Chondrocyte (in vitro differentiated cells): ENCODE data around the gene SLC27A1. TPM values are rescaled to one million over a fixed set of nuclear protein-coding genes. Genes with fewer than 3 reads are reported as not detected.
"Not testable (repeated sequence)": the region's sequence is repeated elsewhere in the genome, so short reads cannot be mapped to it uniquely, and the experiment has no call there.

Source experiments
- DNase-seq: peaks from one replicate; pipeline ENCODE4 v3.0.0; 2021; ENCODE audit warnings: mixed read lengths, low spot score
- H3K27ac Mint-ChIP-seq: one replicate; pipeline ENCODE4 v1.8.0; 2021; ENCODE audit warnings: mild to moderate bottlenecking, moderate library complexity, mixed read lengths; ENCODE audit not compliant: unreplicated experiment
- H3K27me3 Mint-ChIP-seq: 2 replicates; pipeline ENCODE4 v1.8.0; 2021; ENCODE audit warnings: low read depth, mixed read lengths
- H3K36me3 Mint-ChIP-seq: 2 replicates; pipeline ENCODE4 v1.8.0; 2021; ENCODE audit warnings: low read depth, mixed read lengths
- H3K4me1 Mint-ChIP-seq: 2 replicates; pipeline ENCODE4 v1.8.0; 2021; ENCODE audit warnings: low read depth, mild to moderate bottlenecking, mixed read lengths
- H3K4me3 Mint-ChIP-seq: one replicate; pipeline ENCODE4 v1.8.0; 2021; ENCODE audit warnings: mild to moderate bottlenecking, moderate library complexity, mixed read lengths; ENCODE audit not compliant: unreplicated experiment
- H3K9me3 Mint-ChIP-seq: 2 replicates; pipeline ENCODE4 v1.8.0; 2021; ENCODE audit warnings: low read depth, mixed read lengths
- total RNA-seq: library from RNA; stranded (reverse); gene quantifications from 3 replicates; pipeline ENCODE4 v1.2.1, GENCODE V29; 2021
- TF ChIP-seq, protein P1 (sequence below): fragments of 200-600 bp; sonication (generic); IDR thresholded peaks from 2 replicates; pipeline ENCODE4 v1.5.0; 2021; ENCODE audit warnings: antibody characterized with exemption, mild to moderate bottlenecking, moderate library complexity

SLC27A1 gene
- total RNA-seq, 1 donor from 2014 or later: 6.8 TPM

DNA sequence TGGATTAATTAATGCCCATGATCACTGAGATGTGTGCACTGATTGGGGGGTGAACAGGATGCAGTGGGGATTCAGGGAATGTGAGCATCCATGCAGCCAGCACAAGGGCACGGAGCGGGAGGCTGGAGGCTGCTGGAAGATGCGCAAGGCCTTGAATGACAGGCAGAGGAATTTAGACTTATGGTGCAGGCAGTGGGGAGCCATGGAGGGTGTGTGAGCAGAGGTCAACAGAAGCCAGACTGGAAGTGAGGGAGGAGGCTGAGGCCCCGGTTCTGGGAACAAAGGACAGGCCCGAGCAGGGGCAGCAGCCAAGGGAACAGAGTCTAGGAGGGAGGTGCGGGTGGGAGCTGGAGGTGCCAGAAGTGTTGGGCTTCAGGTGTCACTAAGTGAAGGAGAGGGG, 77.8 kb downstream of the SLC27A1 start:
- Mint-ChIP-seq H3K4me1 (peaks cover 2% of the 10 kb centered on the region), H3K27me3 (no peaks in the 10 kb centered on the region), H3K4me3 (no peak overlapping the region), H3K36me3 (no peaks in the 10 kb centered on the region), H3K9me3 (no peaks in the 10 kb centered on the region), H3K27ac (no peak overlapping the region)
- no peak for DNase-seq
- TF ChIP-seq, protein P1, sequence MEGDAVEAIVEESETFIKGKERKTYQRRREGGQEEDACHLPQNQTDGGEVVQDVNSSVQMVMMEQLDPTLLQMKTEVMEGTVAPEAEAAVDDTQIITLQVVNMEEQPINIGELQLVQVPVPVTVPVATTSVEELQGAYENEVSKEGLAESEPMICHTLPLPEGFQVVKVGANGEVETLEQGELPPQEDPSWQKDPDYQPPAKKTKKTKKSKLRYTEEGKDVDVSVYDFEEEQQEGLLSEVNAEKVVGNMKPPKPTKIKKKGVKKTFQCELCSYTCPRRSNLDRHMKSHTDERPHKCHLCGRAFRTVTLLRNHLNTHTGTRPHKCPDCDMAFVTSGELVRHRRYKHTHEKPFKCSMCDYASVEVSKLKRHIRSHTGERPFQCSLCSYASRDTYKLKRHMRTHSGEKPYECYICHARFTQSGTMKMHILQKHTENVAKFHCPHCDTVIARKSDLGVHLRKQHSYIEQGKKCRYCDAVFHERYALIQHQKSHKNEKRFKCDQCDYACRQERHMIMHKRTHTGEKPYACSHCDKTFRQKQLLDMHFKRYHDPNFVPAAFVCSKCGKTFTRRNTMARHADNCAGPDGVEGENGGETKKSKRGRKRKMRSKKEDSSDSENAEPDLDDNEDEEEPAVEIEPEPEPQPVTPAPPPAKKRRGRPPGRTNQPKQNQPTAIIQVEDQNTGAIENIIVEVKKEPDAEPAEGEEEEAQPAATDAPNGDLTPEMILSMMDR: no peak

DNA sequence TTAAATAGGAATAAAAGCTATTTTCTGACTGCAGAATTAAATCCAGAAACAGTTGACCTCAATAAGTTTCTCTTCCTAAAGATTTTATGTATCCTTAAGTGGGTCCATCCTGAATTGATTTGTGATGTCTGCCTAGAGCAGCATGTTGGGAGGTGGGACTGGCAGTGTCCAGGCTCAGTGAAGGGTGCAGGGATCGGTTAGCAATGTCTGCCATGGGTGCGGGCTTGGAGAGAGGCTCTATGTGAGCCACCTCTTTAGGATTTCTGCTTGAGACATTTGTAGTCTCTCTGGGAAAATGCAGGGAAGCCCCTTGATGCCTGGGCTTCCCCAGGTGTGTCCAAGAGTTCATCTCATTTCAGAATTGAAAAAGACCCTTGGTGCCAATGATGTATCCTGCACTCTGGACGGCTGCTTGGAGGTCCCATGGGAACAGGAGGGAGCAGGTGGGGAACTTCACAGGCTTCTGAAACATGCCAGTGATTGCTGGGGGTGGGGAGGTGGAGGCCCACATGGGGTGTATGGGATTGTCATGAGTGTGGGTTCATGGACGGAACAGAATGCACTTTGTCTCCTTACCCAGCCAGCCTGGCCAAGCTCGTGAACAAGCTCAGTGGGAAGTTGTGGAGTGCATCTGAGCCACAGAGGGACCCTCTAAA, 78.9 kb downstream of the SLC27A1 start:
- Mint-ChIP-seq H3K27ac (no peak overlapping the region), H3K27me3 (no peaks in the 10 kb centered on the region), H3K4me3 (no peak overlapping the region), H3K9me3 (no peaks in the 10 kb centered on the region), H3K4me1 (peaks cover 8% of the 10 kb centered on the region), H3K36me3 (no peaks in the 10 kb centered on the region)
- TF ChIP-seq, protein P1: no peak
- no peak for DNase-seq

DNA sequence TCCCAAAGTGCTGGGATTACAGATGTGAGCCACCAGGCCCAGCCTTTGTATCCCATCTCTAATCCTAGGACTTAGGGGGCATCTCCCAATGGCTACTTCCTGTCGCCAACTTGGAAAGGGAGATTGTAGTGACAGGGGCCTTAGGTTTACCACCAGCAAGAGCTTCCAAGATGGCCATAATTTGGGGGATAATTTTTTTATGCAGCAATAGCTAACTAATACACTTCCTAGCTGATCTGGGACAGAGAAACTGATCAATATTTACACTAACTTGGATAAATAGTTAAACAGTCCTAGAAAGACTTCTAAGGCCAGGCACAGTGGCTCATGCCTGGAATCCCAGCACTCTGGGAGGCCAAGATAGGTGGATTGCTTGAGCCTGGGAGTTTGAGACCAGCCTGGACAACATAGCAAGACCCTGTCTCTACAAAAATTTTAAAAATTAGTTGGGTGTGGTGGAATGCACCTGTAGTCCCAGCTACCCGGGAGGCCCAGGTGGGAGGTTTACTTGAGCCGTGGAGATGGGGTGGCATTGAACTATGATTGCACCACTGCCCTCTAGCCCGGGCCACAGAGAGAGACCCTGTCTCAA, 79.8 kb downstream of the SLC27A1 start:
- H3K4me3 Mint-ChIP-seq: no peak overlapping the region
- TF ChIP-seq, protein P1: no peak
- no peak overlapping the region for H3K27ac Mint-ChIP-seq
- DNase-seq: no peak
- H3K9me3 Mint-ChIP-seq: no peaks in the 10 kb centered on the region
- no peaks in the 10 kb centered on the region for H3K27me3 Mint-ChIP-seq
- H3K36me3 Mint-ChIP-seq: no peaks in the 10 kb centered on the region
- H3K4me1 Mint-ChIP-seq: peaks cover 12% of the 10 kb centered on the region

DNA sequence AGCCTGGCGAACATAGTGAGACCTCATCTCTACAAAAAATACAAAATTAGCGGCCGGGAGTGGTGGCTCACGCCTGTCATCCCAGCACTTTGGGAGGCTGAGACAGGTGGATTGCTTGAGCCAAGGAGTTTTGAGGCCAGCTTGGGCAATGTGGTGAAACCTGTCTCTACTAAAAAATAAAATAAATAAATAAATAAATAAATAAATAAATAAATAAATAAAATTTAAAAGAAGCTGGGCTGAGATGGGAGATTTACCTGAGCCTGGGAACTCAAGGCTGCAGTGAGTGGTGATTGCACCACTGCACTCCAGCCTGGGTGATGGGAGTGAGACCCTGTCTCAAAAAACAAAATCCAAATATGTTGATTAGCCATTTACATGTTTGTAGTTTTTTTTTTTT, 82.4 kb downstream of the SLC27A1 start:
- H3K4me3 Mint-ChIP-seq, H3K9me3 Mint-ChIP-seq, H3K27me3 Mint-ChIP-seq, H3K36me3 Mint-ChIP-seq, DNase-seq: not testable (repeated sequence)
- H3K27ac Mint-ChIP-seq: peak overlapping the region; percentile 92
- peaks cover 22% of the 10 kb centered on the region for H3K4me1 Mint-ChIP-seq

DNA sequence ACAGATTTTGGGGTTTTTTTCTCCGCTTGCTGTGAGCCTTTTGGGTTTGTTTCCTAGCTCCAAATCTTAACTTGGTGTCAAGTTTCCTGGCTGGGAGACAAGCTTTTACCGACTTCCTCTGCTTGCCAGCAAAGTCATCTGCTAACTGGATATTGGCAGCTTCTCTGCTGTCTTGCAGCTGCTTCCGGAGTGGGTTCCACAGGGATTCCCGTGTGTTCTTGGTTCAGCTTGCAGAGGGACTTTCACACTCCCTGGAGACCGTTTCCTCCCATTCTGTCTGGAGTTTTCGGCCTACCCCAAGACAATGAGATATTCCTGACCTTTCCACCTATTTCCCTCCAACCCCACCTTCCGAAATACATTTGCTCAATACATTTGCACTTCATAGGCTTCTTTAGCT, 82.9 kb downstream of the SLC27A1 start:
- Mint-ChIP-seq H3K4me3 (no peak overlapping the region), H3K36me3 (no peaks in the 10 kb centered on the region), H3K4me1 (peaks cover 22% of the 10 kb centered on the region), H3K27me3 (no peaks in the 10 kb centered on the region), H3K27ac (peak overlapping the region; percentile 92), H3K9me3 (no peaks in the 10 kb centered on the region)
- no peak for DNase-seq
- TF ChIP-seq, protein P1: no peak
